Central memory CD4-positive, alpha-beta T cell (primary cell): ENCODE measurements around the gene DSTYK.
"Not testable (repeated sequence)": the region's sequence is repeated elsewhere in the genome, so short reads cannot be mapped to it uniquely, and the experiment has no call there.

ENCODE experiments used
- DNase-seq: peaks from one replicate; pipeline ENCODE4 v3.0.0; 2022

DSTYK gene

DNA sequence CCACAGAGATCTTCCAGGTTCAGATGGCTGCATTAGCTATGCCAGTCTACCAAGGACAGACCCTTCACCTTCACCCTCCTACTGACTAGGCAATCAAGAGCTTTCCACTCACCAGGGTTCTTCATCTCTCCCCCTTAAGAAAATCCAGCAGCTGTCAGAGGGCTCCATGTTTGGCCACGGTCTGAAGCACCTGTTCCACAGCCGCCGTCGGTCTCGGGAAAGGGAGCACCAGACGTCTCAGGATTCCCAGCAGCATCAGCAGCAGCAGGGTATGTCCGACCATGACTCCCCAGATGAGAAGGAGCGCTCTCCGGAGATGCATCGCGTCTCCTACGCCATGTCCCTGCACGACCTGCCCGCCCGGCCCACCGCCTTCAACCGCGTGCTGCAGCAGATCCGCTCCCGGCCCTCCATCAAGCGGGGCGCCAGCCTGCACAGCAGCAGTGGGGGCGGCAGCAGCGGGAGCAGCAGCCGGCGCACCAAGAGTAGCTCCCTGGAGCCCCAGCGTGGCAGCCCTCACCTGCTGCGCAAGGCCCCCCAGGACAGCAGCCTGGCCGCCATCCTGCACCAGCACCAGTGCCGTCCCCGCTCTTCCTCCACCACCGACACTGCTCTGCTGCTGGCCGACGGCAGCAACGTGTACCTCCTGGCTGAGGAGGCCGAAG, 30.0 kb upstream of the DSTYK start:
- no peak for DNase-seq

DNA sequence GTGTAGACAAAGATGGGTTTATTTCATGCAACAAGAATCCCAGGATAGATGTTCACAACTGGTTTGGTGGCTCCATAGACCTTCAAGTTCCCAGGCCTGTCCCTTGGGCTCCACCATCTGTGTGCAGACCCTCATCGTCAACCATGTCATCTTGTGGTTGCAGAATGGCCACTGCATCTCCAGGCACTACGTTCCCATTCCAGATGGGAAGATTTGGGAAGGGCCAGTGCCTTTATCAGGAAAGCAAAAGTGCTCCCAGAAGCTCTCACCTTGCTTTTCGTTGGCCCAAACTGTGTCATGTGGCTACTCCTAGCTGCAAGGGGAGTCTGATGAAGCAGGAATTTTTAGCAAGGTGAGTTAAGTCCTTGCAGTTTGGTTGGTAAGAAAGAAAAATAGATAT, 29.1 kb upstream of the DSTYK start:
- no peak for DNase-seq

GRCh38 chr1:205240118-205240517, 28.6 kb upstream of the DSTYK start:
- DNase-seq: no peak

- no peak for DNase-seq
Observed at GRCh38 chr1:205239078-205239477, 27.6 kb upstream of the DSTYK start.

DNA sequence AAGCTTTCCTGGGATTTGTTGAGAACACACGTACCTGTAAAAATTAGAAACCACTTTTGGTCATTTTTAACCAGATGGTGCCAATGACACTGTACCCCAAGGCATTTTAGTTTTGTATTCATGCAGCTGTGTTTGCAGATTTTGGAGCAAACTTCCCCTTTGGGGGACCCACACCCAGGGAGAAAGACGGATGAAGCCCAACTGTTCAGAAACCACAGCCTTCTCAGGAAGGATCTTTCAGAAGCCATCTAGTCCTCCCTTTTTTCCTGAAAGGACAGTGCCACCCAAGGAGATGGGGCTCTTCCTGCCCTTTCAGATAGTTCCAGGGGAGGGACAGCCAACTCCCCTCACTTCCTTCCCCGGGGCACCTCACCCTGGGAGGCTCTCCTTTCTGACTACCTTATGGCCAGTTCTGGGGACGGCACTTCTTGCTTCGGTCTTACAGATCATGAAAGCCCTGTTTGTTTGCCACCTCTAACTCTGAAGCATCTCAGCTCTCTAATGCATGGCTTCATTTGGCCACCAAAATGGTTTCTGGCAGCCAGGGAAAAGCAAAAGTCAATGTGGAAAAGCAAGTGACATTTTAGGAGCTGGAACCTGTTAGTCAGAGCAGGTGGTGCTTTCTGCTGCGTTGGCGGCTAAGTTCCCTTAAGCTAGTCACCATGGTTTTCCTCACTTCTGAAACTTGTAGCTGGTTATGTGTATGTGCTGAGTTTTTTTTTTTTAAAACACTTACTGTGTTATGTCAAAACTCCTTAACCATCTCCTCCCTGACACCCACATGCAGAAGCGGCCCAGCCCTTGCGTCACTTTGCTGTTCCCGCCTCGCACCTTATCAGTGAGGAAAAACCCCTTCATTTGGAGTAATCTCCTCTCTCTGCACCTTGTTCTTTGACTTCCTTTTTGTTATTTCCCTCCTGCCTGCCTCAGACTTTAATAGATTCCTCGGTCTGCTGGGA, 26.3 kb upstream of the DSTYK start:
- no peak for DNase-seq

- DNase-seq: no peak
Observed at GRCh38 chr1:205236951-205237475, 25.5 kb upstream of the DSTYK start.

DNA sequence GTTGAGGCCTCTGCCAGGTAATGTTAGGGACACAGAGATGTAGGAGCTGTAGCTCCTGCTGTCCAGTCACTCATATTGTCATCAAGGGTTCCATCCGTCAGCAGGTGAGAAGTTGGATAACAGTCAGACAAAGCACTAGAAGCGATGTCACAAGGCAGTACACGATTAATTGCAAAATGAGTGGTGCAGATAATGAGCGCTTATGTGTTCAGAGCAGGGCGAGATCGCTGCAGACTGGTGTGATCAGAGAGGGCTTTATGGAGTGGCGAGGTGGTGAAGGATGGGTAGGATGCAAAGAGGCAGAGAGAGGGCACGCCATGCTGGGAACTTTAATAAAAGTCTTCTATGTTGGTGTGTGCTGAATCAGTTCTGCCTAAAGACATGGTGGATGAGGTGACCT, 25.0 kb upstream of the DSTYK start:
- DNase-seq: no peak

GRCh38 chr1:205235951-205236350, 24.4 kb upstream of the DSTYK start:
- no peak for DNase-seq

DNA sequence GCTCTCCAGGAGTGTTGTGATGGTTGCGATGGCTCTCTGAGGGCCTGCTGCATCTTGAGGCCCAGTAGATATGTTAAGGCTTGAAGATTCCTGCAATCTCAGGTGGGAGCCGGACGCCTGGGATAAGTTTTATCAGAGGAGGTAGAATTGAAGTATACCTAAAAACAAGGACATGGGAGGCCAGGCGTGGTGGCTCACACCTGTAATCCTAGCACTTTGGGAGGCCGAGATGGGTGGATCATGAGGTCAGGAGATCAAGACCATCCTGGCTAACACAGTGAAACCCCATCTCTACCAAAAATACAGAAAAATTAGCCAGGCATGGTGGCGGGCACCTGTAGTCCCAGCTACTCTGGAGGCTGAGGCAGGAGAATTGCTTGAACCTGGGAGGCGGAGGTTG, 22.5 kb upstream of the DSTYK start:
- DNase-seq: not testable (repeated sequence)

- DNase-seq: no peak
Observed at GRCh38 chr1:205232945-205233397, 21.5 kb upstream of the DSTYK start.

DNA sequence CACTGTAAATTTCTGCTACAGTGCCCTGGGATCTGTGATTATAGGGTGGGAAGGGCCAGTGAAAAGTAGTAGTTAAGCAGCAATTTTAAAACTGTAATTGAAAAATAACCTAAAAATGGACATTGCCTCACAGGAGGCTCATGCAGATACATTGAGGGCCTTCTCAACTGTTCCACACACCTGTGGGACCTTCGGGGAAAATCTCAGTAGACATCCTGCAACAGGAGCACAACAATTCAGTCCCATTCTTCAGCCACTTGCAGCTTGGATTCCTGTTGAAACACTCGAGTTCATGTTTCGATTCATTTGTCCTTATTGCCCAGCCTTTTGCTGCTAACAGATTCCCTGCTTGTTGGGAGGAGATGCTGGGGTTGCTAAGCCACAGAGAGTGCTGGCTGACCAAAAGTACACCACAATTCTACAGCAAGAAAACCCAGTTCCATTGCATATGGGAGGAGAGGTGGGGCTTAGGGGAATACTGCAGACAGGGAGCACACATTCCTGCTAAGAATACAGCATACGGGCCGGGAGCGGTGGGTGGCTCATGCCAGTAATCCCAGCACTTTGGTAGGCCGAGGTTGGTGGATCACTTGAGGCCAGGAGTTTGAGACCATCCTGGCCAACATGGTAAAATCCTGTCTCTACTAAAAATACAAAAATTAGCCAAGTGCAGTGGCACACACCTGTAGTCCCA, 20.8 kb upstream of the DSTYK start:
- no peak for DNase-seq

DNA sequence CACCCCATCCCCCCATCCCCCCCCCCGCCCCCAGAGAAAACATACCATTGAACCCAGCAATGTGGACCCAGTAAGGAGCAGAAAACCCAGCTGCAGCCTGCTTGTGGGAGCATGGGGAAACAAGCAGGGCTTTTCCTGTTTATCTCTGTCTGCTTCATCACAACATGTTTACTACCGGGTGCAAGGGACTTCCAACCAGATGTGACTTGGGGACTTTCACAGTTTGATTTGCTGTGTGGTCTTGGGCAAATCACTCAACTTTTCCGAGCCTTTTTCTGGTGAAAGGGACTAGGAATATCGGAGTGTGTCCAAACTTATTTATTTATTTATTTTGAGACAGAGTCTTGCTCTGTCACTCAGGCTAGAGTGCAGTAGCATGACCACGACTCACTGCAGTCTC, 19.5 kb upstream of the DSTYK start:
- DNase-seq: no peak

GRCh38 chr1:205229916-205230700, 18.6 kb upstream of the DSTYK start:
- no peak for DNase-seq

DNA sequence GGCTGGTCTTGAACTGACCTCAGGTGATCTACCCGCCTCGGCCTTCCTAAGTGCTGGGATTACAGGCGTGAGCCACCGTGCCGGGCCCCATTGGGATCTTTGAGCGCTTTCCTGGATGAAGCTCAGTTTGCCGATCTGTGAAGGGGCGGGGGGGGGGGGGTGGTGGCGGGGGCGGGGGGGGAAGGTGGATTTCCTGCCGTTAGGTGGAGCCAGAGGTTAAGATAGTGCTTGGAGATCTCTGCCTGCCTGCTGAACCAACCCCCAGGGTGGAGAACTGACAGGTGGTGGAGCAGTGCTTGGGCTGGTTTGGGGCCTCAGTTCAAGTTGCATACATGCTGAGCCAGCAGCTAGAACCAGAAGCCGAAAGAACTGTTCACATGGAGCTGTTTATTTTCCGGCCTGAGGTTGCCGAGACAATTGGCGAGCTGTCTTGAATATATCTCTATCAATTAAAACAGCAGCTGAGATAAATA, 17.9 kb upstream of the DSTYK start:
- peak; percentile 72 for DNase-seq

- DNase-seq: no peak
Observed at GRCh38 chr1:205228093-205228521, 16.6 kb upstream of the DSTYK start.

GRCh38 chr1:205227584-205228013, 16.1 kb upstream of the DSTYK start, which contains the start of gene TMCC2:
TSS of gene TMCC2 (plus strand) at chr1:205227946. CDS start at chr1:205228565, 619 bp downstream.
- peak; percentile 63 for DNase-seq

GRCh38 chr1:205226868-205227583, 15.5 kb upstream of the DSTYK start:
- DNase-seq: no peak

DNA sequence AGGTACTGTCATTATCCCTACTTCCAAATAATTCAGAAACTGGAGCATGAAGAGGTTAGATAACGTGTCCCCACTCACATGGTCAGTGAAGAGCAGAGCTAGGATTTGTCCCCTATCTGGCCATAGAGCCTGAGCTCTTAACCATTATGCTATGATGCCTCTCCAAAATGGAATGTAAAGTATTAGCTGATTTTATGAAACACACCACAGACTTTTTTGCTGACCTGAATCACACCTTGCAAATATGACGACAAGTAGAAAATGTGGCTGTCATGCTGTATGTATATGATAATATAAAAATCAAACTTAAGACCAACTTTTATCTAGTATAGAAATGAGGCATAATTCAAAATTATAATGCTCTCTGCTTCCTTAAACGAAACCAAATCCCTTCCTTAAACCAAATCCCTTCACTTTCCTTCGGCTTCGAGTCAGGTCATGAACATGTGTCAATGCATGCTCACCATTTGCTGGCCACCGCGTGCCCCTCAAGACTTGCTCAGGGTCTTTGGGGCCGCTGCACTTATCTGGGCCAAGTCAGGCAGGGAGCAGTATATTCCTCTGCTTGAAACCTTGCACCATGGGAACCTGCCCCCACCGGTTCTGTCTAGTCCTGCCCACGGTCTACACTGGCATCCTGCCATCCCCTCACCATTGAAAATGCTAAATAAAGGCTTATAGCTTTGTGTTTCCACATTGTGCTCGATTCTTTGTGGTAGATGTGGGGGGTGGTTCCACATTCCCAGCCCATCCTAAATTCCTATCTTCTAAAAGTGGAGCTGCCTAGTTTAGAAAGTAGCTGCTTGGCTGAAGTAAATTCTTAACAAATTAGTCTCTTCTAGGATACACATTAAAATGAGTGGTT, 14.6 kb upstream of the DSTYK start:
- DNase-seq: no peak

- no peak for DNase-seq
Observed at GRCh38 chr1:205224736-205225135, 13.2 kb upstream of the DSTYK start.

DNA sequence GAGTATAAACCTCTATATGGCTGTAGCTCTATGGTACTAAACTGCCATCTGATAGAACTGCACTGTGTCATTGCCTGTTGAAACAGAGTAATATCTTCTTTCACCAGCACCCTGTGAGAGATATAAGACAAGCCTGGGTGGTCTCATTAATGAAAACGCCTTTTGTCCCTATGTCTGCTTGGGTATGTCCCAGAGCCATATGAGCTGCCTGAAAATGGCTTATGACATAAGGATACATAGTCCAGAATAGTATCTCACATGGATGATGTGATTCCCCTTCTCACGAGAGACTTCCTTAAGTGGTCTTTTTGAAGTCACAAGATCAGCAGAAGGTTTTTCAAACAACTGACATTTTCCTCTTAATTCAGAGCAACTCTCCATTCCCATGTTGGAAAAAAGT, 8.9 kb upstream of the DSTYK start:
- DNase-seq: no peak
